ENCODE results near the gene NALCN.

DNA sequence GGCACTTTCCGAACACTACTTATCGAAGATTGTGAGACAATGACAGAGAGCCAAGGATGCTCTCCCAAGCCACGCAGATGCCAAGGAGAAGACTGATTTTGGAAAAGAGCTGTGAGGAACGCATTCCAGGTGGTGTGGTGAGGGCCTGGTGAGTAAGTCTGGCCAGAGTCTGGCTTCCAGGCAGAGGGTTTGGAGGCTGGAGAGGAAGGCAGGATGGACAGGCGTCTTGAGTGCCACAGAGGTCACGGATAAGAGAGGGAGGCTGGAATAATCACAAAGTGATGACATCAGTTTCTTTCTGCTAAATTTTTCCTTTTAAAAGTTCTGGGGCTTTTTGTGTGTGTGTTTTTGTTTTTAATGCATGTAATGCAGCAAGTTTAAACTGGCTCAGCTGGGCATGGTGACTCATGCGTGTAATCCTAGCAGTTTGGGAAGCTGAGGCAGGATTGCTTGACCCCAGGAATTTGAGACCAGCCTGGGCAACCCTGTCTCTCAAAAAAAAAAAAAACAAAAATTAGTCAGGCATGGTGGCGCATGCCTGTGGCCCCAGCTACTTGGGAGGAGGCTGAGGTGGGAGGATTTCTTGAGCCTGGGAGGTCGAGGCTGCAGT is 235.1 kb downstream of the NALCN start:
- TF ChIP-seq CTCF (IDR thresholded peaks at IDR 0.05), result no peak
- no peak for TF ChIP-seq POLR2A (IDR thresholded peaks at IDR 0.05)

All from right lobe of liver (tissue), 4 donors.